Endothelial cell of hepatic sinusoid (primary cell): Measurements from ENCODE around the gene HPS5.

ENCODE experiments used
- in situ Hi-C: cut with HindIII; loops from 2 replicates; pipeline ENCODE4 v1.10.0; 2017; ENCODE audit warnings: low sequenced_read_pairs

Gene HPS5

GRCh38 chr11:18236664-18237356 lies 85.1 kb downstream of the HPS5 start, which contains the start of gene SAA4:
Gene SAA4, minus strand, starts transcription at chr11:18236802. Its CDS starts 876 bp downstream, at chr11:18235926.
- in situ Hi-C loops: no loop called here

GRCh38 chr11:18235394-18236334 lies 86.3 kb downstream of the HPS5 start:
- in situ Hi-C loops: no loop called here

GRCh38 chr11:18233912-18234311 lies 88.0 kb downstream of the HPS5 start:
- in situ Hi-C loops: no loop called here

GRCh38 chr11:18230859-18231258 lies 91.1 kb downstream of the HPS5 start:
- in situ Hi-C loops: no loop called here

GRCh38 chr11:18229501-18229900 lies 92.4 kb downstream of the HPS5 start:
- in situ Hi-C loops: no loop called here
